ENCODE data around the gene DCAF17.
A peak's percentile ranks its signal among the peaks of the same experiment; 100 is the strongest.
"Not testable (repeated sequence)": the region's sequence is repeated elsewhere in the genome, so short reads cannot be mapped to it uniquely, and the experiment has no call there.

DCAF17 gene

GRCh38 chr2:171410624-171411023 lies 23.4 kb upstream of the DCAF17 start:
- no peak for DNase-seq (ENCODE audit: extremely low read depth in 1 of 2, low read depth in 1 of 2)

GRCh38 chr2:171411214-171411613 lies 22.8 kb upstream of the DCAF17 start:
- DNase-seq (ENCODE audit: extremely low read depth in 1 of 2, low read depth in 1 of 2), result no peak

GRCh38 chr2:171411791-171412483 lies 22.1 kb upstream of the DCAF17 start:
- DNase-seq (ENCODE audit: extremely low read depth in 1 of 2, low read depth in 1 of 2), result no peak

- no peak for DNase-seq (ENCODE audit: extremely low read depth in 1 of 2, low read depth in 1 of 2)
These were observed 21.4 kb upstream of the DCAF17 start for GRCh38 chr2:171412571-171413175.

GRCh38 chr2:171414645-171415044 lies 19.4 kb upstream of the DCAF17 start:
- not testable (repeated sequence) for DNase-seq (ENCODE audit: extremely low read depth in 1 of 2, low read depth in 1 of 2)

GRCh38 chr2:171416009-171416926 lies 17.8 kb upstream of the DCAF17 start:
- DNase-seq (ENCODE audit: extremely low read depth in 1 of 2, low read depth in 1 of 2), result peak; percentile 49 to 60

- no peak for DNase-seq (ENCODE audit: extremely low read depth in 1 of 2, low read depth in 1 of 2)
These were observed 14.7 kb upstream of the DCAF17 start for GRCh38 chr2:171419333-171419732.

- DNase-seq (ENCODE audit: extremely low read depth in 1 of 2, low read depth in 1 of 2), result no peak
These were observed 13.1 kb upstream of the DCAF17 start for GRCh38 chr2:171420728-171421563.

- not testable (repeated sequence) for DNase-seq (ENCODE audit: extremely low read depth in 1 of 2, low read depth in 1 of 2)
These were observed 11.1 kb upstream of the DCAF17 start for GRCh38 chr2:171422710-171423495.

GRCh38 chr2:171430516-171431410 lies 3.3 kb upstream of the DCAF17 start:
- DNase-seq (ENCODE audit: extremely low read depth in 1 of 2, low read depth in 1 of 2), result no peak

GRCh38 chr2:171431677-171432167 lies 2.3 kb upstream of the DCAF17 start:
- no peak for DNase-seq (ENCODE audit: extremely low read depth in 1 of 2, low read depth in 1 of 2)

- DNase-seq (ENCODE audit: extremely low read depth in 1 of 2, low read depth in 1 of 2), result no peak
These were observed 1.6 kb upstream of the DCAF17 start for GRCh38 chr2:171432206-171432968.

- no peak for DNase-seq (ENCODE audit: extremely low read depth in 1 of 2, low read depth in 1 of 2)
These were observed 860 bp upstream of the DCAF17 start for GRCh38 chr2:171432969-171433762.

- DNase-seq (ENCODE audit: extremely low read depth in 1 of 2, low read depth in 1 of 2), result no peak
These were observed 338 bp upstream of the DCAF17 start, which contains the start of gene METTL8 for GRCh38 chr2:171433763-171434012. Gene METTL8, minus strand, starts transcription at chr2:171433990. Its CDS starts 41,805 bp downstream, at chr2:171392185.

- DNase-seq (ENCODE audit: extremely low read depth in 1 of 2, low read depth in 1 of 2), result no peak
These were observed 2.3 kb downstream of the DCAF17 start for GRCh38 chr2:171436307-171436706.

- no peak for DNase-seq (ENCODE audit: extremely low read depth in 1 of 2, low read depth in 1 of 2)
These were observed 7.4 kb downstream of the DCAF17 start for GRCh38 chr2:171441470-171441869.

- no peak for DNase-seq (ENCODE audit: extremely low read depth in 1 of 2, low read depth in 1 of 2)
These were observed 13.6 kb downstream of the DCAF17 start for GRCh38 chr2:171447675-171448074.

All from activated CD8-positive, alpha-beta memory T cell treated with anti-CD3 and anti-CD28 coated beads for 1 hour (primary cell).